Testis (tissue), 3 donors: ENCODE data around the gene CBFA2T2. TPM values are rescaled to one million over a fixed set of nuclear protein-coding genes. Genes with fewer than 3 reads are reported as not detected.

Experiments
- DNase-seq: peaks from one replicate; pipeline ENCODE4 v3.0.0-alpha.2; 2019
- H3K27ac ChIP-seq, 2 donors: fragments of 200-600 bp; sonication (generic); one replicate each; pipeline ENCODE4 v1.5.1; 2019
- H3K27me3 ChIP-seq: fragments of 200-600 bp; sonication (generic); one replicate; pipeline ENCODE4 v1.5.1; 2019
- H3K36me3 ChIP-seq: fragments of 200-600 bp; sonication (generic); one replicate; pipeline ENCODE4 v1.5.1; 2017; ENCODE audit warnings: low read depth; ENCODE audit errors: missing control alignments
- H3K4me1 ChIP-seq: fragments of 200-600 bp; sonication (generic); one replicate; pipeline ENCODE4 v1.5.1; 2019
- H3K4me3 ChIP-seq, 2 donors: fragments of 200-600 bp; sonication (generic); one replicate each; pipeline ENCODE4 v1.5.1; 2017 to 2019
- H3K9me3 ChIP-seq: fragments of 200-600 bp; sonication (generic); one replicate; pipeline ENCODE4 v1.5.1; 2017
- CTCF ChIP-seq, 3 experiments: fragments of 450-650 bp in 2 of 3; fragments of 200-600 bp in 1 of 3; sonication (generic) in 1 of 3; IDR thresholded peaks; one replicate each; pipeline ENCODE4 v1.5.1; 2016 to 2019; ENCODE audit warnings: antibody characterized with exemption in 3 of 3, mild to moderate bottlenecking in 2 of 3, moderate library complexity in 1 of 3
- POLR2A ChIP-seq: fragments of 450-650 bp; IDR thresholded peaks from one replicate; pipeline ENCODE4 v1.6.1; 2017; ENCODE audit warnings: antibody characterized with exemption, mild to moderate bottlenecking, moderate library complexity
- WGBS, 2 donors: methylation state at CpG; one replicate each; pipeline ENCODE4 v1.1.5; 2018; 5-methylcytosine and 5-hydroxymethylcytosine counted together
- intact Hi-C: fragments of 100-400 bp; cut with DNase I; formaldehyde crosslinking; loops from one replicate; pipeline ENCODE4 v1.15.1; 2023; ENCODE audit warnings: low total_unique reads
- polyA plus RNA-seq: library from polyadenylated mRNA; stranded (reverse); fragments of 350-450 nt; fragmentation: Illumina TruSeq; extraction: RNeasy Lipid Tissue Mini Kit (QIAGEN cat#74804); gene quantifications from one replicate; pipeline ENCODE4 v1.2.3, GENCODE V29; 2014; ENCODE audit warnings: low read depth, low replicate concordance; ENCODE audit not compliant: insufficient read depth
- total RNA-seq, 2 donors: library from RNA; depleted of rRNA; stranded (reverse); fragments of >200 nt; gene quantifications; one replicate each; pipeline ENCODE4 v1.2.3, GENCODE V29; 2016

CBFA2T2 gene
- total and polyA plus RNA-seq, 3 donors from 2014 or later = 25.2 to 39.2 (median 33.1) TPM

GRCh38 chr20:33604084-33604990 is 114.4 kb downstream of the CBFA2T2 start:
- DNase-seq = no peak
- WGBS, 2 donors = 85 to 88% methylated on average over 5 of the region's 5 CpGs
- no peak overlapping the region for H3K27ac ChIP-seq
- H3K4me3 ChIP-seq = no peak overlapping the region
- no peaks in the 10 kb centered on the region for H3K36me3 ChIP-seq
- intact Hi-C loops = no loop called here
- H3K9me3 ChIP-seq = no peaks in the 10 kb centered on the region
- no peaks in the 10 kb centered on the region for H3K4me1 ChIP-seq
- no peaks in the 10 kb centered on the region for H3K27me3 ChIP-seq
- no peak for TF ChIP-seq CTCF (IDR thresholded peaks at IDR 0.05)
- no peak for TF ChIP-seq POLR2A

GRCh38 chr20:33604991-33605370 is 115.1 kb downstream of the CBFA2T2 start:
- Histone ChIP-seq H3K27me3 (no peaks in the 10 kb centered on the region), H3K4me3 (no peak overlapping the region), H3K27ac (no peak overlapping the region), H3K9me3 (no peaks in the 10 kb centered on the region), H3K36me3 (no peaks in the 10 kb centered on the region), H3K4me1 (no peaks in the 10 kb centered on the region)
- TF ChIP-seq POLR2A (no peak), CTCF (IDR thresholded peaks at IDR 0.05) (no peak)
- no peak for DNase-seq
- intact Hi-C loops = no loop called here
- WGBS, 2 donors = 75 to 84% methylated on average over 1 of the region's 1 CpG

GRCh38 chr20:33606118-33606771 is 116.3 kb downstream of the CBFA2T2 start:
- no peaks in the 10 kb centered on the region for H3K27me3 ChIP-seq
- intact Hi-C loops = no loop called here
- DNase-seq = no peak
- H3K4me1 ChIP-seq = no peaks in the 10 kb centered on the region
- 89 to 93% methylated on average over 3 of the region's 3 CpGs for WGBS, 2 donors
- H3K36me3 ChIP-seq = no peaks in the 10 kb centered on the region
- no peak overlapping the region for H3K4me3 ChIP-seq
- no peak overlapping the region for H3K27ac ChIP-seq
- TF ChIP-seq CTCF (IDR thresholded peaks at IDR 0.05) = no peak
- TF ChIP-seq POLR2A = no peak
- H3K9me3 ChIP-seq = no peaks in the 10 kb centered on the region

GRCh38 chr20:33609504-33609903 is 119.6 kb downstream of the CBFA2T2 start:
- H3K36me3 ChIP-seq = no peaks in the 10 kb centered on the region
- H3K27ac ChIP-seq = no peak overlapping the region
- no peak for TF ChIP-seq CTCF (IDR thresholded peaks at IDR 0.05)
- no peak for TF ChIP-seq POLR2A
- no peaks in the 10 kb centered on the region for H3K4me1 ChIP-seq
- WGBS, 2 donors = 94 to 100% methylated on average over 2 of the region's 2 CpGs
- intact Hi-C loops = no loop called here
- no peaks in the 10 kb centered on the region for H3K27me3 ChIP-seq
- no peak for DNase-seq
- H3K9me3 ChIP-seq = no peaks in the 10 kb centered on the region
- H3K4me3 ChIP-seq = no peak overlapping the region
